Activated naive CD4-positive, alpha-beta T cell (primary cell): ENCODE data around the gene FAM110D.

ENCODE experiments used
- DNase-seq, 4 experiments: peaks; one replicate each; lab custom pipeline; 2025; lab: John Stamatoyannopoulos, UW

Gene FAM110D

GRCh38 chr1:26189331-26189730 is 30.5 kb downstream of the FAM110D start:
- DNase-seq, result no peak

GRCh38 chr1:26189751-26190275 is 30.9 kb downstream of the FAM110D start:
- DNase-seq, result no peak

GRCh38 chr1:26190373-26190987 is 31.6 kb downstream of the FAM110D start, which contains the start of gene CATSPER4:
CATSPER4 (plus strand) TSS chr1:26190602; CDS start chr1:26190628, 26 bp downstream.
- DNase-seq, result no peak

- DNase-seq, result no peak
These were observed 32.9 kb downstream of the FAM110D start for GRCh38 chr1:26191739-26192138.

GRCh38 chr1:26195805-26196204 is 36.9 kb downstream of the FAM110D start:
- DNase-seq, result no peak

- DNase-seq, result no peak
These were observed 38.4 kb downstream of the FAM110D start for GRCh38 chr1:26197301-26197700.

DNA sequence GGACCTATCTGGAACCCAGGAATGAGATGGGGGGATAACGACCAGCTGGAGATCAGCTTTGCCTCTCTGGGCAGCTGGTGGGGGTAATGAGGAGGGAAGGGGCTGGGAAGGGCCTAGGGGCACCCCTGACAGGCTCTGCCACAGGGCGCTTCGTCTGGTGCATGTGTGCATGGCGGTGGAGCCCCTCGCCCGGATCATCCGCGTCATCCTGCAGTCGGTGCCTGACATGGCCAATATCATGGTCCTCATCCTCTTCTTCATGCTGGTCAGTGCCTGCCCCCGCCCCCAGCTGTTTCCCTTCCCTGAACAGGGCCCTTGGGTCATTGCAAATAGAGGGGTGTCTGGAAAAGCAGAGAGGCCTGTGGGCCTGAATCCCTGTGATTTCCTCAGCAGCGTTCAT is 38.9 kb downstream of the FAM110D start:
- no peak for DNase-seq

- DNase-seq, result no peak
These were observed 41.5 kb downstream of the FAM110D start for GRCh38 chr1:26200413-26200812.

DNA sequence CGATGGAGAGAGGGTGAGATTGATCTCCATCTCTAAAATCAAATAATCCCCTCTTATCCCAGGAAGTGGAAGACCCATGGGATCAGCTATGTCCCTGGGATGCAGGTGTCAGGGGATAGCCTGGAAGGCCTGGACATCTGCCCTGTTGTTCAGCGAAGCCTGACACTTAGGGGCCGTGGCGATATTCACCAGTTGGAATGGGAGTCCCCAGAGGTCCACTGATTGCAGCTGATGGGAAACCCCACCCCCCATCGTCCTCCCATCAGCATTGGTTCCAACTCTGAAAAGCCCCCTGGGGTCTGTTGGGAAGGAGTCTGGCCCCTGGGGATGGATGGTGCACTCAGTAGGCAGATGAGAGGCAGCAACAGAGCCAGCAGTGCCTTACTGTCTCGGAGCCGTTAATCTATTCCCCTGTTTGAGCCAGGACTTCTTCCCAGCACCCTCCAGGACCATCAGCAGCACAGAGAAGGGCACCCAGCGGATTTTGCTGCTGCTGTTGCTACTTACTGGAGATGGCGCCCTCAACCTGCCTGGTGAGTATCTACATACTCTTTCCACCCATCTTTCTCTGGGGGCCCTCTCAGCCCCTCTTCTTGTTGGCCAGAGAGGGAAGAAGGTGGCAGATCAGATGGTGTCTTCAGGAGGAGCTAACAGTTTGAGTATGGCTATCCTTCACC is 44.9 kb downstream of the FAM110D start:
- no peak for DNase-seq

GRCh38 chr1:26210147-26210870 is 51.4 kb downstream of the FAM110D start:
- no peak for DNase-seq

DNA sequence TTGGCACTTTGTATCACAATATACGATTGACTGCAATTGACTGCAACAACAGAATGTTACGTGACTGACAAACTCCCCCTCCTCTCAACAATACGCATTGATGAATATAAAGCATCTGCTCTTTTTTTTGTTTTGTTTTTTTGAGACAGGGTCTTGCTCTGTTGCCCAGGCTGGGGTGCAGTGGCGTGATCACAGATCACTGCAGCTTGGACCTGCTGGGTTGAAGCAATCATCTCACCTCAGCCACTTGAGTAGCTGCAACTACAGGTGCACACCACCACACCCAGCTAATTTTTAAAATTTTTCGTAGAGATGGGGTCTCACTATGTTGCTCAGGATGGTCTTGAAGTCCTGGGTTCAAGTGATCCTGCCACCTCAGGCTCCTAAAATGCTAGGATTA is 53.8 kb downstream of the FAM110D start:
- no peak for DNase-seq

DNA sequence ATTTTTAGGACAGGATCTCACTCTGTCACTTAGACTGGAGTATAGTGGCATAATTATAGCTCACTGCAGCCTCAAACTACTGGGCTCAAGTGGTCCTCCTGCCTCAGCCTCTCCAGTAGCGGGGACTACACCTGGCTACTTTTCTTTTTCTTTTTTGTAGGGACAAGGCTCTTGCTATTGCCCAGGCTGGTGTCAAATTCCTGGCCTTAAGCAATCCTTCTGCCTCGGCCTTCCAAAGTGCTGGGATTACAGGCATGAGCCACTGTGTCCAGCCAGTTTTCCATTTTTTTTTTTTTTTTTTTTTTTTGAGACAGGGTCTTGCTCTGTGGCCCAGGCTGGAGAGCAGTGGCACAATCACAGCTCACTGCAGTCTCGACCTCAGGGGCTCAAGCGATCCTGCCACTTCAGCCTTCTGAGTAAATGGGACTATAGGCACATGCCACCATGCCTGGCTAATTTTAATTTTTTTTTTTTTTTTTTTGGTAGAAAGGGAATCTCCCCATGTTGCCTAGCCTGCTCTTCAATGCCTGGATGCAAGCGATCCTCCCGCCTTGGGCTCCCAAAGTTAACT is 54.5 kb downstream of the FAM110D start:
- DNase-seq, result no peak
